H1 (cell line): ENCODE data around the gene TECPR2. TPM values are rescaled to one million over a fixed set of nuclear protein-coding genes. Genes with fewer than 3 reads are reported as not detected.

ENCODE experiments used
- CTCF ChIA-PET: fragments of 300-600 bp; sonication (Branson Sonifier 250); formaldehyde crosslinking; loops from one replicate; lab custom pipeline; 2021; ENCODE audit not compliant: partially characterized antibody; lab: Charles Lee
- POLR2A ChIA-PET: fragments of 300-600 bp; sonication (Branson Sonifier 250); formaldehyde crosslinking; loops from one replicate; lab custom pipeline; 2021; ENCODE audit warnings: inconsistent platforms; ENCODE audit not compliant: partially characterized antibody; lab: Charles Lee
- DNase-seq, 2 experiments: peaks; one replicate each; pipeline versions ENCODE4 v3.0.0 to v3.0.0-alpha.2; 2010 to 2022; ENCODE audit warnings: low spot score in 2 of 2, low read depth in 1 of 2, mixed read lengths in 1 of 2
- FAIRE-seq: peaks from 2 replicates; lab custom pipeline; 2011; peaks lifted over from hg19 to GRCh38; lab: Jason Lieb, UNC
- H2AFZ ChIP-seq: 2 replicates; pipeline ENCODE4 v1.8.1; 2012; ENCODE audit warnings: low read length, inconsistent platforms
- H2AK5ac ChIP-seq: 2 replicates; pipeline ENCODE4 v1.6.1; 2013; ENCODE audit warnings: low read depth, low read length
- H2BK120ac ChIP-seq: replicated peaks from 2 replicates; pipeline ENCODE3; 2013; ENCODE audit warnings: low read depth, low read length, inconsistent platforms
- H2BK12ac ChIP-seq: 2 replicates; pipeline ENCODE4 v1.6.1; 2013; ENCODE audit warnings: low read depth, low read length
- H2BK15ac ChIP-seq: 2 replicates; pipeline ENCODE4 v1.6.1; 2013; ENCODE audit warnings: low read length
- H2BK20ac ChIP-seq: 2 replicates; pipeline ENCODE4 v1.6.1; 2013; ENCODE audit warnings: low read length
- H2BK5ac ChIP-seq: 2 replicates; pipeline ENCODE4 v1.6.1; 2013; ENCODE audit warnings: low read depth, low read length
- H3K14ac ChIP-seq: 2 replicates; pipeline ENCODE4 v1.6.1; 2013; ENCODE audit warnings: inconsistent platforms; ENCODE audit not compliant: insufficient read length
- H3K18ac ChIP-seq: 2 replicates; pipeline ENCODE4 v1.6.1; 2013; ENCODE audit warnings: low read length; ENCODE audit errors: extremely low read depth
- H3K23ac ChIP-seq: 2 replicates; pipeline ENCODE4 v1.6.1; 2013; ENCODE audit warnings: inconsistent platforms; ENCODE audit not compliant: insufficient read length
- H3K23me2 ChIP-seq: 2 replicates; pipeline ENCODE4 v1.6.1; 2013; ENCODE audit warnings: low read depth, low read length
- H3K27ac ChIP-seq: 2 replicates; pipeline ENCODE4 v1.6.1; 2011; ENCODE audit warnings: low read depth, low read length, inconsistent platforms
- H3K27me3 ChIP-seq, 4 experiments: replicated peaks in 1 of 4; 1 replicate in 1 of 4; 2 replicates in 3 of 4; pipeline versions ENCODE4 v1.6.1 to v1.8.1; 2011 to 2013; ENCODE audit warnings: low read length in 3 of 4, mild to moderate bottlenecking in 3 of 4, inconsistent platforms in 2 of 4, mixed read lengths in 2 of 4, moderate library complexity in 1 of 4; ENCODE audit not compliant: control insufficient read depth in 3 of 4, insufficient read depth in 3 of 4; ENCODE audit errors: extremely low read depth in 1 of 4
- H3K36me3 ChIP-seq, 4 experiments: 2 replicates each; pipeline versions ENCODE4 v1.6.1 to v1.8.1; 2011 to 2013; ENCODE audit warnings: mild to moderate bottlenecking in 4 of 4, low read length in 3 of 4, moderate library complexity in 2 of 4, control low read depth in 1 of 4, inconsistent platforms in 1 of 4; ENCODE audit not compliant: insufficient read depth in 4 of 4, control insufficient read depth in 2 of 4
- H3K4ac ChIP-seq: replicated peaks from 2 replicates; pipeline ENCODE3; 2013; ENCODE audit warnings: low read length, low read depth, mixed read lengths, inconsistent platforms; ENCODE audit not compliant: insufficient read length
- H3K4me1 ChIP-seq, 4 experiments: replicated peaks in 1 of 4; 1 replicate in 1 of 4; 2 replicates in 3 of 4; pipeline versions ENCODE4 v1.6.1 to v1.8.1; 2011 to 2013; ENCODE audit warnings: low read length in 3 of 4, inconsistent platforms in 2 of 4, mixed read lengths in 1 of 4; ENCODE audit not compliant: insufficient read depth in 4 of 4, control insufficient read depth in 3 of 4
- H3K4me2 ChIP-seq, 2 experiments: 2 replicates each; pipeline versions ENCODE4 v1.6.1 to v1.8.1; 2011 to 2013; ENCODE audit warnings: low read depth in 2 of 2, low read length in 2 of 2, control low read depth in 1 of 2, inconsistent platforms in 1 of 2, mild to moderate bottlenecking in 1 of 2; ENCODE audit not compliant: insufficient read depth in 1 of 2
- H3K4me3 ChIP-seq, 4 experiments: fragments of 200-600, 300-600 bp in 1 of 4; sonication (generic), shearing (Covaris generic), sonication (Bioruptor Twin) in 1 of 4; 2 replicates each; pipeline versions ENCODE4 v1.5.1 to v1.8.1; 2011 to 2016; ENCODE audit warnings: low read length in 4 of 4, low read depth in 3 of 4, control low read depth in 2 of 4, inconsistent platforms in 2 of 4, mild to moderate bottlenecking in 2 of 4, mixed read lengths in 1 of 4, moderate library complexity in 1 of 4; ENCODE audit not compliant: insufficient read depth in 2 of 4; ENCODE audit errors: extremely low read depth in 1 of 4
- H3K56ac ChIP-seq: replicated peaks from 2 replicates; pipeline ENCODE3; 2013; ENCODE audit warnings: low read depth, mild to moderate bottlenecking, mixed read lengths, low read length, inconsistent platforms; ENCODE audit not compliant: insufficient read length
- H3K79me1 ChIP-seq: 2 replicates; pipeline ENCODE4 v1.6.1; 2013; ENCODE audit warnings: low read depth, low read length, control low read depth
- H3K79me2 ChIP-seq, 2 experiments: 2 replicates each; pipeline versions ENCODE4 v1.6.1 to v1.8.1; 2012 to 2013; ENCODE audit warnings: low read length in 2 of 2, mild to moderate bottlenecking in 2 of 2, inconsistent platforms in 1 of 2; ENCODE audit not compliant: insufficient read depth in 2 of 2, control insufficient read depth in 1 of 2
- H3K9ac ChIP-seq, 4 experiments: replicated peaks in 1 of 4; 1 replicate in 1 of 4; 2 replicates in 3 of 4; pipeline versions ENCODE4 v1.6.1 to v1.8.1; 2011 to 2013; ENCODE audit warnings: low read depth in 3 of 4, low read length in 3 of 4, control low read depth in 2 of 4, mild to moderate bottlenecking in 2 of 4, moderate library complexity in 2 of 4, inconsistent platforms in 1 of 4; ENCODE audit errors: extremely low read depth in 1 of 4
- H3K9me3 ChIP-seq, 2 experiments: 2 replicates each; pipeline versions ENCODE4 v1.6.1 to v1.8.1; 2012 to 2013; ENCODE audit warnings: mild to moderate bottlenecking in 2 of 2, moderate library complexity in 2 of 2, control low read depth in 1 of 2, inconsistent platforms in 1 of 2, low read depth in 1 of 2, low read length in 1 of 2, mixed read lengths in 1 of 2; ENCODE audit not compliant: insufficient read depth in 2 of 2
- H4K20me1 ChIP-seq, 2 experiments: replicated peaks in 1 of 2; 2 replicates each; pipeline versions ENCODE3 to v1.8.1; 2011 to 2013; ENCODE audit warnings: inconsistent platforms in 2 of 2, low read length in 2 of 2, mild to moderate bottlenecking in 1 of 2; ENCODE audit not compliant: insufficient read depth in 2 of 2, control insufficient read depth in 1 of 2
- H4K5ac ChIP-seq: 2 replicates; pipeline ENCODE4 v1.6.1; 2013; ENCODE audit warnings: low read length, low read depth, mixed read lengths, inconsistent platforms; ENCODE audit not compliant: insufficient read length
- H4K8ac ChIP-seq: 2 replicates; pipeline ENCODE4 v1.8.0; 2013; ENCODE audit warnings: mild to moderate bottlenecking, moderate library complexity, low read length, inconsistent platforms; ENCODE audit not compliant: insufficient read depth; ENCODE audit errors: extremely low read depth
- H4K91ac ChIP-seq: replicated peaks from 2 replicates; pipeline ENCODE3; 2013; ENCODE audit warnings: low read length, mixed read lengths, inconsistent platforms; ENCODE audit not compliant: insufficient read length
- ATF3 ChIP-seq: IDR thresholded peaks from 2 replicates; pipeline ENCODE4 v1.6.1; 2011; ENCODE audit warnings: low read depth, mild to moderate bottlenecking, low read length; ENCODE audit not compliant: insufficient read depth
- E2F6 ChIP-seq: IDR thresholded peaks from 2 replicates; pipeline ENCODE4 v1.6.1; 2012; ENCODE audit warnings: inconsistent platforms
- EZH2 ChIP-seq: fragments of 200-600 bp; sonication (generic); IDR thresholded peaks from 2 replicates; pipeline ENCODE4 v1.7.1; 2012; ENCODE audit warnings: low read depth, mild to moderate bottlenecking, moderate library complexity, low read length, inconsistent platforms; ENCODE audit not compliant: severe bottlenecking
- SAP30 ChIP-seq: fragments of 300-600 bp; sonication (generic); IDR thresholded peaks from 2 replicates; pipeline ENCODE4 v1.7.1; 2012; ENCODE audit warnings: low read length, moderate library complexity, mild to moderate bottlenecking, inconsistent platforms; ENCODE audit not compliant: insufficient read depth, insufficient replicate concordance
- SIX5 ChIP-seq: IDR thresholded peaks from 2 replicates; pipeline ENCODE4 v1.6.1; 2011; ENCODE audit warnings: mild to moderate bottlenecking, low read depth, low read length
- SP1 ChIP-seq: IDR thresholded peaks from 2 replicates; pipeline ENCODE4 v1.6.1; 2011; ENCODE audit warnings: low read depth, low read length
- SP2 ChIP-seq: IDR thresholded peaks from 2 replicates; pipeline ENCODE4 v1.6.1; 2012; ENCODE audit warnings: mild to moderate bottlenecking, low read length, inconsistent platforms
- TAF1 ChIP-seq: IDR thresholded peaks from 2 replicates; pipeline ENCODE4 v1.6.1; 2011; ENCODE audit warnings: mild to moderate bottlenecking, low read depth, low read length
- ZNF274 ChIP-seq: IDR thresholded peaks from 2 replicates; pipeline ENCODE4 v1.7.0; 2012; ENCODE audit warnings: low read length, borderline replicate concordance; ENCODE audit errors: extremely low read depth
- WGBS, 2 experiments: shearing (Covaris generic) in 1 of 2; methylation state at CpG; one replicate each; pipeline versions ENCODE4 v1.1.6 to v1.1.7; 2013 to 2015; ENCODE audit warnings: low lambda C conversion rate in 2 of 2, mixed read lengths in 2 of 2, inconsistent platforms in 1 of 2, low coverage in 1 of 2, missing lambda C conversion rate in 1 of 2; ENCODE audit not compliant: insufficient replicate concordance in 2 of 2, insufficient coverage in 1 of 2, insufficient read length in 1 of 2; ENCODE audit errors: extremely low coverage in 1 of 2, missing lambda C conversion rate in 1 of 2; 5-methylcytosine and 5-hydroxymethylcytosine counted together
- polyA plus RNA-seq, 7 experiments: library from polyadenylated mRNA; depleted of rRNA in 3 of 7; stranded (reverse) in 5 of 7; unstranded in 2 of 7; fragments of >200 nt in 5 of 7; fragments of 200-250 nt in 2 of 7; gene quantifications; 1 replicate in 5 of 7; 2 replicates in 1 of 7; 4 replicates in 1 of 7; pipeline versions ENCODE4 v1.2.1 to v1.2.3, GENCODE V29; 2011 to 2013; ENCODE audit warnings: missing spikeins in 2 of 7, mixed read lengths in 2 of 7
- total RNA-seq: library from RNA; stranded (reverse); fragmentation: NEBNext Ultra II Directional; extraction: Animal tissue kit (Norgen Biotek cat#: 25700); gene quantifications from 2 replicates; pipeline ENCODE4 v1.2.1, GENCODE V29; 2021

The TECPR2 gene
- total and polyA plus RNA-seq, 2 of the 8 experiments (the other 6 are each of a cell fraction or from before 2014, with no cell fraction given) = 6.8 to 19.4 TPM

GRCh38 chr14:102508774-102509745 lies 146.3 kb downstream of the TECPR2 start:
- Histone ChIP-seq H3K79me2 (no peaks in the 10 kb centered on the region), H3K4me3 (peak overlapping the region; percentile 67 to 92 (median 68)), H4K8ac (peak overlapping the region; percentile 91; the same call in 1 of the 2 replicates), H2BK15ac (no peak overlapping the region), H2BK120ac (no peak overlapping the region), H2AK5ac (no peak overlapping the region), H2AFZ (no peak overlapping the region), H3K27ac (no peak overlapping the region), H2BK5ac (no peak overlapping the region), H3K23ac (no peak overlapping the region), H4K91ac (no peak overlapping the region), H3K27me3 (no peaks in the 10 kb centered on the region), H4K20me1 (peaks cover 0 to 1% of the 10 kb centered on the region in 2 experiments), H4K5ac (no peak overlapping the region), H3K79me1 (peaks cover 5% of the 10 kb centered on the region; the same call in 1 of the 2 replicates), H3K9ac (peak overlapping the region; percentile 56 to 77 (median 68); a peak in 6 of 7 replicates), H3K36me3 (peaks cover 0 to 13% (median 6%) of the 10 kb centered on the region in 4 experiments; a peak in 6 of 8 replicates), H3K14ac (no peak overlapping the region), H2BK20ac (no peak overlapping the region), H3K56ac (no peak overlapping the region), H3K4me1 (peaks cover 0 to 16% (median 11%) of the 10 kb centered on the region in 4 experiments; a peak in 6 of 7 replicates), H3K9me3 (no peaks in the 10 kb centered on the region), H3K23me2 (peaks cover 12% of the 10 kb centered on the region; the same call in 1 of the 2 replicates), H3K4me2 (peak overlapping the region; percentile 93 to 98), H2BK12ac (peak overlapping the region; percentile 27; the same call in 1 of the 2 replicates), H3K18ac (no peak overlapping the region; the same call in 1 of the 2 replicates), H3K4ac (peak overlapping the region; percentile 62)
- 12% methylated on average over 44 of the region's 110 CpGs; no CpG with 5 or more reads in 1 of the 2 experiments for WGBS, 2 experiments
- ChIA-PET CTCF (interaction anchor here (0.7 to 3.4 kb wide), 8 partner anchors 9 to 422 kb away, joined by 3 to 21 read pairs (median 5); no protein-coding TSS in a partner anchor), POLR2A (interaction anchor here (0.6 to 1.6 kb wide), 6 partner anchors 10 to 164 kb away, joined by 3 to 8 read pairs (median 4); no protein-coding TSS in a partner anchor)
- DNase-seq (no peak), FAIRE-seq (no peak)
- TF ChIP-seq SAP30 (no peak), SP1 (no peak), SIX5 (no peak), EZH2 (no peak), E2F6 (no peak), SP2 (no peak), ATF3 (no peak), TAF1 (no peak), ZNF274 (no peak)
